Activated CD4-positive, alpha-beta T cell treated with anti-CD3 and anti-CD28 coated beads for 36 hours (primary cell): ENCODE data around the gene FMNL3. TPM values are rescaled to one million over a fixed set of nuclear protein-coding genes. Genes with fewer than 3 reads are reported as not detected.
"Not testable (repeated sequence)": the region's sequence is repeated elsewhere in the genome, so short reads cannot be mapped to it uniquely, and the experiment has no call there.

Experiments
- ATAC-seq: fragments of 200-7000 bp; cut with Tn5 transposase; one replicate; pipeline ENCODE4 v1.10.0; 2021; ENCODE audit warnings: mild to moderate bottlenecking, moderate library complexity
- CTCF ChIA-PET: fragments of 350-600 bp; sonication (Branson Sonifier 250); formaldehyde crosslinking; loops from one replicate; lab custom pipeline; 2021; ENCODE audit warnings: antibody characterized with exemption; lab: Charles Lee
- POLR2A ChIA-PET: fragments of 350-600 bp; sonication (Branson Sonifier 250); formaldehyde crosslinking; loops from one replicate; lab custom pipeline; 2021; ENCODE audit warnings: antibody characterized with exemption, inconsistent platforms; lab: Charles Lee
- DNase-seq: peaks from one replicate; pipeline ENCODE4 v3.0.0-alpha.2; 2020
- H3K27ac Mint-ChIP-seq: one replicate; pipeline ENCODE4 v1.8.0; 2021; ENCODE audit warnings: mixed read lengths
- H3K27me3 Mint-ChIP-seq: one replicate; pipeline ENCODE4 v1.8.0; 2021; ENCODE audit warnings: mixed read lengths
- H3K36me3 Mint-ChIP-seq: one replicate; pipeline ENCODE4 v1.8.0; 2021; ENCODE audit warnings: low read depth, mixed read lengths
- H3K4me1 Mint-ChIP-seq: one replicate; pipeline ENCODE4 v1.8.0; 2021; ENCODE audit warnings: mixed read lengths
- H3K4me3 Mint-ChIP-seq: one replicate; pipeline ENCODE4 v1.8.0; 2021; ENCODE audit warnings: mild to moderate bottlenecking, moderate library complexity, mixed read lengths
- H3K9me3 Mint-ChIP-seq: one replicate; pipeline ENCODE4 v1.8.0; 2021; ENCODE audit warnings: low read depth, mixed read lengths
- intact Hi-C, 2 experiments: fragments of 100-400 bp; cut with DNase I in 1 of 2; cut with micrococcal nuclease in 1 of 2; formaldehyde crosslinking; loops; one replicate each; pipeline versions ENCODE4 v1.14.2 to v1.15.1; 2022 to 2024; cut with DNase I, micrococcal nuclease
- total RNA-seq, 2 experiments: library from RNA; stranded (reverse); gene quantifications; one replicate each; pipeline ENCODE4 v1.2.3, GENCODE V29; 2021

FMNL3 gene
- total RNA-seq, 2 experiments from 2014 or later = 23.2 to 24.3 TPM

GRCh38 chr12:49622501-49623141 is 84.6 kb downstream of the FMNL3 start:
- Mint-ChIP-seq H3K4me1 (peaks cover 31% of the 10 kb centered on the region), H3K9me3 (no peaks in the 10 kb centered on the region), H3K4me3 (peak overlapping the region; percentile 72), H3K36me3 (no peaks in the 10 kb centered on the region), H3K27me3 (peaks cover 14% of the 10 kb centered on the region), H3K27ac (peak overlapping the region; percentile 86)
- POLR2A ChIA-PET = interaction anchor here (0.5 to 3.6 kb wide), 5 partner anchors 39 to 510 kb away, joined by 3 to 15 read pairs (median 6); partner anchors contain the start of genes COX14 and TMBIM6
- intact Hi-C loops = loop anchor here (1.0 to 5.0 kb wide), 16 partner anchors 41 to 605 kb away; partner anchors contain the start of genes MCRS1 (in 2 of the 2), BCDIN3D (in 1 of the 2), CERS5 (in 1 of the 2) and FMNL3 (in 1 of the 2)
- CTCF ChIA-PET = interaction anchor here (0.5 to 4.2 kb wide), 12 partner anchors 11 to 142 kb away, joined by 3 to 29 read pairs (median 3); partner anchors contain the start of genes MCRS1 and TMBIM6
- peak; percentile 43 for ATAC-seq
- DNase-seq = peak; percentile 71

GRCh38 chr12:49621651-49622500 is 85.3 kb downstream of the FMNL3 start:
- POLR2A ChIA-PET = interaction anchor here (0.6 to 3.6 kb wide), 5 partner anchors 40 to 490 kb away, joined by 3 to 15 read pairs (median 4); partner anchors contain the start of genes COX14 and TMBIM6
- H3K4me1 Mint-ChIP-seq = peaks cover 31% of the 10 kb centered on the region
- CTCF ChIA-PET = interaction anchor here (0.6 to 1.3 kb wide), 10 partner anchors 10 to 285 kb away, joined by 3 to 8 read pairs (median 3); partner anchors contain the start of gene TMBIM6
- H3K4me3 Mint-ChIP-seq = peak overlapping the region; percentile 72
- no peaks in the 10 kb centered on the region for H3K36me3 Mint-ChIP-seq
- peaks cover 15% of the 10 kb centered on the region for H3K27me3 Mint-ChIP-seq
- DNase-seq (no peak), ATAC-seq (no peak)
- H3K27ac Mint-ChIP-seq = peak overlapping the region; percentile 86
- no peaks in the 10 kb centered on the region for H3K9me3 Mint-ChIP-seq
- intact Hi-C loops = loop anchor here (1.0 to 5.0 kb wide), 7 partner anchors 53 to 605 kb away; partner anchors contain the start of genes BCDIN3D (in 1 of the 2), CERS5 (in 1 of the 2), MCRS1 (in 1 of the 2) and PRKAG1 (in 1 of the 2)

- H3K27ac Mint-ChIP-seq = no peak overlapping the region
- H3K36me3 Mint-ChIP-seq = no peaks in the 10 kb centered on the region
- no peaks in the 10 kb centered on the region for H3K9me3 Mint-ChIP-seq
- H3K4me3 Mint-ChIP-seq = no peak overlapping the region
- intact Hi-C loops = no loop called here
- H3K27me3 Mint-ChIP-seq = peaks cover 15% of the 10 kb centered on the region
- no peak for DNase-seq
- ChIA-PET CTCF (interaction anchor here (0.8 to 1.5 kb wide), 3 partner anchors 46 to 326 kb away, joined by 3 to 7 read pairs (median 4); no protein-coding TSS in a partner anchor), POLR2A (interaction anchor here (0.9 kb wide), 1 partner anchor 299 kb away, joined by 3 read pairs; no protein-coding TSS in a partner anchor)
- ATAC-seq = no peak
- H3K4me1 Mint-ChIP-seq = peaks cover 24% of the 10 kb centered on the region
These were observed 87.9 kb downstream of the FMNL3 start for GRCh38 chr12:49619286-49619685.

- H3K36me3 Mint-ChIP-seq = no peaks in the 10 kb centered on the region
- intact Hi-C loops = no loop called here
- H3K9me3 Mint-ChIP-seq = no peaks in the 10 kb centered on the region
- POLR2A ChIA-PET = interaction anchor here (0.9 kb wide), 1 partner anchor 299 kb away, joined by 3 read pairs; no protein-coding TSS in a partner anchor
- no peak overlapping the region for H3K4me3 Mint-ChIP-seq
- DNase-seq (no peak), ATAC-seq (no peak)
- H3K27ac Mint-ChIP-seq = no peak overlapping the region
- H3K4me1 Mint-ChIP-seq = peaks cover 18% of the 10 kb centered on the region
- peaks cover 15% of the 10 kb centered on the region for H3K27me3 Mint-ChIP-seq
- CTCF ChIA-PET = interaction anchor here (0.6 to 1.3 kb wide), 3 partner anchors 177 to 327 kb away, joined by 3 to 4 read pairs (median 3); no protein-coding TSS in a partner anchor
These were observed 88.6 kb downstream of the FMNL3 start for GRCh38 chr12:49618576-49618975.

GRCh38 chr12:49616533-49617219 is 90.5 kb downstream of the FMNL3 start:
- ATAC-seq = no peak
- ChIA-PET POLR2A (no interaction called here), CTCF (no interaction called here)

GRCh38 chr12:49615725-49616124 is 91.5 kb downstream of the FMNL3 start:
- no peaks in the 10 kb centered on the region for H3K4me1 Mint-ChIP-seq
- DNase-seq = no peak
- no peak overlapping the region for H3K4me3 Mint-ChIP-seq
- no peak overlapping the region for H3K27ac Mint-ChIP-seq
- peaks cover 15% of the 10 kb centered on the region for H3K27me3 Mint-ChIP-seq
- ATAC-seq = no peak
- H3K9me3 Mint-ChIP-seq = no peaks in the 10 kb centered on the region
- ChIA-PET CTCF (interaction anchor here (0.9 to 1.6 kb wide), 3 partner anchors 28 to 162 kb away, joined by 3 to 4 read pairs (median 3); no protein-coding TSS in a partner anchor), POLR2A (no interaction called here)
- no peaks in the 10 kb centered on the region for H3K36me3 Mint-ChIP-seq
- intact Hi-C loops = no loop called here

More at GRCh38 chr12:49616533-49617219, 90.5 kb downstream of the FMNL3 start:
- Mint-ChIP-seq H3K9me3 (no peaks in the 10 kb centered on the region), H3K36me3 (no peaks in the 10 kb centered on the region), H3K27me3 (peaks cover 18% of the 10 kb centered on the region), H3K4me1 (peaks cover 8% of the 10 kb centered on the region), H3K4me3 (no peak overlapping the region), H3K27ac (no peak overlapping the region)
- DNase-seq = no peak
- intact Hi-C loops = no loop called here

GRCh38 chr12:49612210-49612609 is 95.0 kb downstream of the FMNL3 start:
- DNase-seq (no peak), ATAC-seq (no peak)
- Mint-ChIP-seq H3K9me3 (peaks cover 5% of the 10 kb centered on the region), H3K4me3 (no peak overlapping the region), H3K27ac (no peak overlapping the region), H3K4me1 (no peaks in the 10 kb centered on the region), H3K36me3 (no peaks in the 10 kb centered on the region), H3K27me3 (peaks cover 3% of the 10 kb centered on the region)
- CTCF ChIA-PET = interaction anchor here (0.7 to 1.3 kb wide), 3 partner anchors 10 to 129 kb away, joined by 3 to 4 read pairs (median 3); partner anchors contain the start of gene TMBIM6
- POLR2A ChIA-PET = no interaction called here
- intact Hi-C loops = no loop called here

- ATAC-seq = not testable (repeated sequence)
These were observed 96.4 kb downstream of the FMNL3 start for GRCh38 chr12:49610785-49611184.

GRCh38 chr12:49609875-49610154 is 97.4 kb downstream of the FMNL3 start:
- H3K36me3 Mint-ChIP-seq = no peaks in the 10 kb centered on the region
- H3K9me3 Mint-ChIP-seq = peaks cover 5% of the 10 kb centered on the region
- CTCF ChIA-PET = no interaction called here
- ATAC-seq (no peak), DNase-seq (no peak)
- no peak overlapping the region for H3K4me3 Mint-ChIP-seq
- no peaks in the 10 kb centered on the region for H3K4me1 Mint-ChIP-seq
- intact Hi-C loops = no loop called here
- POLR2A ChIA-PET = no interaction called here
- no peak overlapping the region for H3K27ac Mint-ChIP-seq
- H3K27me3 Mint-ChIP-seq = peaks cover 3% of the 10 kb centered on the region

More at GRCh38 chr12:49610785-49611184, 96.4 kb downstream of the FMNL3 start:
- H3K4me1 Mint-ChIP-seq, intact Hi-C loops, H3K27ac Mint-ChIP-seq, H3K9me3 Mint-ChIP-seq, H3K4me3 Mint-ChIP-seq, DNase-seq, POLR2A ChIA-PET, H3K27me3 Mint-ChIP-seq, H3K36me3 Mint-ChIP-seq: not testable (repeated sequence)
- CTCF ChIA-PET = interaction anchor here (0.6 to 1.1 kb wide), 2 partner anchors 10 to 445 kb away, joined by 3 to 4 read pairs; no protein-coding TSS in a partner anchor

- ChIA-PET CTCF (no interaction called here), POLR2A (no interaction called here)
- H3K36me3 Mint-ChIP-seq = no peaks in the 10 kb centered on the region
- intact Hi-C loops = no loop called here
- H3K27me3 Mint-ChIP-seq = peaks cover 3% of the 10 kb centered on the region
- ATAC-seq (no peak), DNase-seq (no peak)
- H3K4me3 Mint-ChIP-seq = no peak overlapping the region
- H3K4me1 Mint-ChIP-seq = no peaks in the 10 kb centered on the region
- no peak overlapping the region for H3K27ac Mint-ChIP-seq
- H3K9me3 Mint-ChIP-seq = peaks cover 5% of the 10 kb centered on the region
These were observed 97.9 kb downstream of the FMNL3 start for GRCh38 chr12:49609059-49609874.
